HEK293T (cell line): ENCODE results near the gene SUV39H1.
"Not testable (repeated sequence)": the region's sequence is repeated elsewhere in the genome, so short reads cannot be mapped to it uniquely, and the experiment has no call there.

Experiments used
- CTCF ChIA-PET: fragments of 350-600 bp; formaldehyde crosslinking; extraction: SDS; loops from one replicate; lab custom pipeline; 2021; ENCODE audit warnings: antibody characterized with exemption, inconsistent platforms; lab: Yijun Ruan, JAX
- POLR2A ChIA-PET: fragments of 350-600 bp; formaldehyde crosslinking; extraction: SDS; loops from one replicate; lab custom pipeline; 2020; ENCODE audit warnings: antibody characterized with exemption, inconsistent platforms; lab: Yijun Ruan, JAX
- DNase-seq: peaks from one replicate; pipeline ENCODE4 v3.0.0; 2012; ENCODE audit warnings: mixed read lengths; ENCODE audit errors: extremely low spot score
- ARNT ChIP-seq: fragments of 450-650 bp; IDR thresholded peaks from 2 replicates; pipeline ENCODE4 v1.6.1; 2017; ENCODE audit warnings: mild to moderate bottlenecking
- BHLHE40 ChIP-seq: fragments of 450-650 bp; IDR thresholded peaks from 2 replicates; pipeline ENCODE4 v1.6.1; 2016; ENCODE audit warnings: mild to moderate bottlenecking, moderate library complexity, borderline replicate concordance
- CTBP1 ChIP-seq: fragments of 450-650 bp; IDR thresholded peaks from 2 replicates; pipeline ENCODE4 v1.6.1; 2016; ENCODE audit warnings: borderline replicate concordance
- ELF4 ChIP-seq: fragments of 450-650 bp; IDR thresholded peaks from 2 replicates; pipeline ENCODE4 v1.6.1; 2017; ENCODE audit warnings: antibody characterized with exemption
- FOXA1 ChIP-seq: fragments of 450-650 bp; IDR thresholded peaks from 2 replicates; pipeline ENCODE4 v1.6.1; 2016; ENCODE audit warnings: mild to moderate bottlenecking
- FOXK2 ChIP-seq: fragments of 450-650 bp; IDR thresholded peaks from 2 replicates; pipeline ENCODE4 v1.6.1; 2016; ENCODE audit warnings: mild to moderate bottlenecking
- FOXM1 ChIP-seq: fragments of 450-650 bp; IDR thresholded peaks from 2 replicates; pipeline ENCODE4 v1.6.1; 2017; ENCODE audit warnings: mild to moderate bottlenecking, borderline replicate concordance
- HDGF ChIP-seq: fragments of 450-650 bp; IDR thresholded peaks from 2 replicates; pipeline ENCODE4 v1.6.1; 2017; ENCODE audit warnings: antibody characterized with exemption, borderline replicate concordance
- L3MBTL2 ChIP-seq: fragments of 450-650 bp; conservative IDR thresholded peaks from 2 replicates; pipeline ENCODE4 v1.6.1; 2016; ENCODE audit warnings: mild to moderate bottlenecking
- LEF1 ChIP-seq: fragments of 450-650 bp; IDR thresholded peaks from 2 replicates; pipeline ENCODE4 v1.6.1; 2017; ENCODE audit warnings: mild to moderate bottlenecking, borderline replicate concordance
- NFRKB ChIP-seq: fragments of 450-650 bp; IDR thresholded peaks from 2 replicates; pipeline ENCODE4 v1.6.1; 2016; ENCODE audit warnings: mild to moderate bottlenecking, moderate library complexity
- SP1 ChIP-seq: fragments of 450-650 bp; IDR thresholded peaks from 2 replicates; pipeline ENCODE4 v1.6.1; 2017
- SUZ12 ChIP-seq: fragments of 450-650 bp; IDR thresholded peaks from 2 replicates; pipeline ENCODE4 v1.6.1; 2016; ENCODE audit warnings: mild to moderate bottlenecking
- TARDBP ChIP-seq: fragments of 450-650 bp; IDR thresholded peaks from 2 replicates; pipeline ENCODE4 v1.6.1; 2016
- ZNF384 ChIP-seq: fragments of 450-650 bp; IDR thresholded peaks from 2 replicates; pipeline ENCODE4 v1.6.1; 2016
- TF ChIP-seq, protein P1 (sequence below): fragments of 450-650 bp; IDR thresholded peaks from 2 replicates; pipeline ENCODE4 v1.6.1; 2016

The SUV39H1 gene

DNA sequence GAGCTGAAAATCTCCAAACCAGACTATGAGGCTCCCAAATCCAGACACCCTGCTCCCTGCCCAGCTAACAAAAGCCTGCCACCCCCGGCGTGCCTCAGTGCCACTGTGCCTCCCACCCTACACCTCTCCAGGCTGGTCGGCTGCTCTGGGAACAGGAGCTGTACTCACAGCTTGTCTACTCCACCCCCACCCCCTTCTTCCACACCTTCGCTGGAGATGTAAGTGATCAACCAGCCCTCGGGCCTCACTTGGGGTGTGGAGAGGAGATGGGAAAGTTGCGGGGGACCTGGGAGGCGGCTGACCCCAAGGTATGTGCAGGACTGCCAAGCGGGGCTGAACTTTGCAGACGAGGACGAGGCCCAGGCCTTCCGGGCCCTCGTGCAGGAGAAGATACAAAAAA, 11.1 kb upstream of the SUV39H1 start:
- ChIA-PET CTCF (no interaction called here), POLR2A (interaction anchor here (1.1 kb wide), 1 partner anchor 9 kb away, joined by 5 read pairs; no protein-coding TSS in a partner anchor)
- no peak for TF ChIP-seq L3MBTL2
- no peak for TF ChIP-seq SP1
- TF ChIP-seq ELF4: no peak
- TF ChIP-seq LEF1: no peak
- TF ChIP-seq ZNF384: no peak
- TF ChIP-seq BHLHE40: no peak
- TF ChIP-seq HDGF: no peak
- TF ChIP-seq CTBP1: no peak
- no peak for TF ChIP-seq SUZ12
- TF ChIP-seq ARNT: no peak
- TF ChIP-seq NFRKB: no peak
- no peak for TF ChIP-seq FOXA1
- TF ChIP-seq FOXM1: no peak
- TF ChIP-seq, protein P1, sequence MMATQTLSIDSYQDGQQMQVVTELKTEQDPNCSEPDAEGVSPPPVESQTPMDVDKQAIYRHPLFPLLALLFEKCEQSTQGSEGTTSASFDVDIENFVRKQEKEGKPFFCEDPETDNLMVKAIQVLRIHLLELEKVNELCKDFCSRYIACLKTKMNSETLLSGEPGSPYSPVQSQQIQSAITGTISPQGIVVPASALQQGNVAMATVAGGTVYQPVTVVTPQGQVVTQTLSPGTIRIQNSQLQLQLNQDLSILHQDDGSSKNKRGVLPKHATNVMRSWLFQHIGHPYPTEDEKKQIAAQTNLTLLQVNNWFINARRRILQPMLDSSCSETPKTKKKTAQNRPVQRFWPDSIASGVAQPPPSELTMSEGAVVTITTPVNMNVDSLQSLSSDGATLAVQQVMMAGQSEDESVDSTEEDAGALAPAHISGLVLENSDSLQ: no peak
- no peak for TF ChIP-seq FOXK2
- TF ChIP-seq TARDBP: no peak
- no peak for DNase-seq

DNA sequence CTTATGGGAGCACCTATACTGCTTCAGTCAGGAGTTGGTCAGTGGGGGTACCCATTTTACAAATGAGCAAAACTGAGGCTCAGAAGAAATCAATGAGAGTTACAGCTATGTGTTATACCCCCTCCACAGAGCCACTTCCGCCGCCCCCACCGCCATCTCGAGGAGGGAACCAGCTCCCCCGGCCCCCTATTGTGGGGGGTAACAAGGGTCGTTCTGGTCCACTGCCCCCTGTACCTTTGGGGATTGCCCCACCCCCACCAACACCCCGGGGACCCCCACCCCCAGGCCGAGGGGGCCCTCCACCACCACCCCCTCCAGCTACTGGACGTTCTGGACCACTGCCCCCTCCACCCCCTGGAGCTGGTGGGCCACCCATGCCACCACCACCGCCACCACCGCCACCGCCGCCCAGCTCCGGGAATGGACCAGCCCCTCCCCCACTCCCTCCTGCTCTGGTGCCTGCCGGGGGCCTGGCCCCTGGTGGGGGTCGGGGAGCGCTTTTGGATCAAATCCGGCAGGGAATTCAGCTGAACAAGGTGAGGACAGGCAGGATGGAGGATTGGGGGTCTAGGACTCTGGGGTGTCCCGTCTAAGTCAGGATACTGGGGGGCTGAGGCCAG, 7.9 kb upstream of the SUV39H1 start:
- TF ChIP-seq NFRKB (no peak), FOXM1 (no peak), HDGF (no peak), ZNF384 (no peak), ELF4 (no peak), FOXA1 (no peak), BHLHE40 (no peak), FOXK2 (no peak), SP1 (no peak), SUZ12 (no peak), TARDBP (no peak), LEF1 (no peak)
- TF ChIP-seq, protein P1: no peak
- POLR2A ChIA-PET: interaction anchor here (0.6 to 1.9 kb wide), 4 partner anchors 8 to 391 kb away, joined by 3 to 7 read pairs (median 3); partner anchors contain the start of genes SUV39H1 and WDR45
- CTCF ChIA-PET: no interaction called here
- DNase-seq: no peak

DNA sequence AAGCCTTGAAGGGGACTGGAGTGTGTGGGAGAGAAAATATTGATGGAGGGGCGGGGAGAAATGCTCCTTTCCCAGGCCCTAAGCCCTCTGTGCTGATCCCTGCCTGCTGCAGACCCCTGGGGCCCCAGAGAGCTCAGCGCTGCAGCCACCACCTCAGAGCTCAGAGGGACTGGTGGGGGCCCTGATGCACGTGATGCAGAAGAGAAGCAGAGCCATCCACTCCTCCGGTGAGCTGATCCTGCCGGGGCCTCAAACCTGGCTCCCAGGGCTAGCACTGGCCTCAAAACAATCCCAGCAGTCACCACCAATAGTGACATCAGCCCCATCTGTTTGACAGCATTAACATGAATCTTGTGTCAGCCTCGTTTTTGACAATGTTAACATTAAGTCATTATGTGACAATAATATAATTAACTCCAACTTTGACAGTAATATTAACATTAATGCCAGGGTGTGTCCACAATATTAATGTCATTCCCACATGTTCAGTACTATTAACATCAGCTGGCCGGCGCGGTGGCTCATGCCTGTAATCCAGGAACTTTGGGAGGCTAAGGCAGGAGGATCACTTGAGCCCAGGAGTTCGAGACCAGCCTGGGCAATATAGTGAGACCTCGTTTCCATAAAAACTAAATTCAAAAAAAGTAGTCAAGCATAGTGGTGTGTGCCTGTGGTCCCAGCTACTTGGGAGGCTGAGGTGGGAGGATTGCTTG, 7.2 kb upstream of the SUV39H1 start:
- no peak for TF ChIP-seq ZNF384
- TF ChIP-seq L3MBTL2: no peak
- TF ChIP-seq HDGF: no peak
- no peak for TF ChIP-seq NFRKB
- TF ChIP-seq LEF1: no peak
- no peak for TF ChIP-seq FOXM1
- TF ChIP-seq ELF4: no peak
- TF ChIP-seq SUZ12: no peak
- CTCF ChIA-PET: no interaction called here
- POLR2A ChIA-PET: interaction anchor here (0.6 to 1.9 kb wide), 2 partner anchors 14 to 48 kb away, joined by 3 to 7 read pairs; no protein-coding TSS in a partner anchor
- no peak for DNase-seq

DNA sequence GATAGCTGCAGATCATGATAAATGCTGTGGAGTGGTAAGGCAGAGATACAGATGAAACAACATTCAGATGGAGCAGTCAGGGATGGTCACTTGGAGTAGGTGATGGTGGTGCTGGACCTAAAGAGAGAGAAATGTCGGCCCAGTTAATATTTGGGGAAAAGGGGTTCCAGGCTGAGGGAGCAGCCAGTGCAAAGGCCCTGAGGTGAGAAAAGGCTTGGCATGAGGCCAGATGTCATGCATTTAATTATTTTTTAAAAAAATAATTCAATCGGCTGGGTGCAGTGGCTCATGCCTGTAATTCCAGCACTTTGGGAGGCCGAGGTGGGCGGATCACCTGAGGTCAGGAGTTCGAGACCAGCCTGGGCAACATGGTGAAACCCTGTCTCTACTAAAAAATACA, 4.8 kb upstream of the SUV39H1 start:
- POLR2A ChIA-PET, CTCF ChIA-PET: not testable (repeated sequence)

DNA sequence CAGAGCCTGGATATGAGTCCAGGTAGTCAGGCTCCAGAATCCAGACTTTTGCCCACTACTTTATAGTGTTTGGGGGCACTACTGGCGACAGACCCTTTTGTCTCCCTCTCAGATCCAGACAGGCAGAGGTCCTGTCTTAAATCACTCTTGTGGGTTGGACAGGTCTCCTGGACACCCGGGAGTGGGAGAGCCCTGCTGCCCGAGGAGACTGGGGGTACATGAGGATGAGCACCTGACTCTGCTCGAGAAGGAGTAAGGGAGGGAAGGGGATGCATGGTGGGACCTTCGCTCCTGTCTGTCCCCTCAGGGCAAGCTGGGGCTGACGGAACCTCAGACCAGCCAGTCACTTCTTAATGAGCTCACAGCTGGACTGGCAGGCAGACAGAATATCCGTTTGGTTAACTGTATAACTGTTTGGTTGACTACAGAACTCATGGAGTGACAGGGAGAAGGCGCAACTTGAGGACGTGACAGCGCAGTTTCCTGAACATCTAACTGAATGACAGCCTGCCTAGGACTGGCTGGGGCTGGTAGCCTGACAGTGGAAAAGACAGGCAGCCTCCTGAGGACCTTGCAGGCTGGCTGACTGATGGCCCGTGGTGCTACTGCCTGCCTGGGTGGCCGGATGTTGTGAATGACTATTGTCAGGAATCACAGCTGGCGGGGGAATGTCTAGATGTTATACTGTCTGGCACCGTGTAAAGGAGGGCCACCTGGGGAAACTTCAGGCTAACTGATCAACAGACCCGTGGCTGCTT, 1.6 kb upstream of the SUV39H1 start:
- TF ChIP-seq LEF1: no peak
- no peak for TF ChIP-seq ZNF384
- no peak for TF ChIP-seq FOXA1
- TF ChIP-seq ARNT: no peak
- TF ChIP-seq BHLHE40: no peak
- no peak for TF ChIP-seq SP1
- no peak for TF ChIP-seq ELF4
- ChIA-PET POLR2A (interaction anchor here (0.9 to 4.5 kb wide), 4 partner anchors 11 to 139 kb away, joined by 3 to 22 read pairs (median 4); no protein-coding TSS in a partner anchor), CTCF (no interaction called here)
- DNase-seq: no peak

More for the DNA sequence above, 4.8 kb upstream of the SUV39H1 start:
- DNase-seq: not testable (repeated sequence)

DNA sequence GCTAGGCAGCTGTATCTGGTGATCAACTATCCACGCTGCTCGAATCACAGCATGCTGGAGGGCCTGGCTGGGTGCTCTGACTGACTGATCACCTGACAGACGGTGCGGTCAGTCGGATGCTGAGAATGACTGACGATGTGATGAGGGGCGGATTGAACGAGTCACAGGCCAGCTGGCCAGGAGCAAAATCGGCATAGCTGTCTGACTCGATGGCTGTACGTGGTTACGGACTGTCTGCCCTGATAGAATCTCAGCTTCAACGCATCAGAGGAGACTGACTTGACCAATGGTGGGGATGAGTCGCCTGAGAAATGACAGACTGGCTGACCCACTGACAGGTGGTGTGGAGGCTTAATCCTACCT, 1.0 kb upstream of the SUV39H1 start:
- POLR2A ChIA-PET: interaction anchor here (0.9 to 4.5 kb wide), 6 partner anchors 11 to 203 kb away, joined by 3 to 22 read pairs (median 4); partner anchors contain the start of gene PQBP1
- DNase-seq: no peak
- CTCF ChIA-PET: no interaction called here
- TF ChIP-seq SP1: no peak
- no peak for TF ChIP-seq LEF1
- no peak for TF ChIP-seq ELF4
- TF ChIP-seq, protein P1: no peak
- TF ChIP-seq HDGF: no peak
- no peak for TF ChIP-seq ZNF384
- no peak for TF ChIP-seq BHLHE40
- TF ChIP-seq FOXA1: no peak
- no peak for TF ChIP-seq ARNT
- no peak for TF ChIP-seq L3MBTL2
- TF ChIP-seq TARDBP: no peak
- TF ChIP-seq SUZ12: no peak
- TF ChIP-seq CTBP1: no peak
- TF ChIP-seq FOXM1: no peak
